NCI-H748 (cell line): ENCODE measurements around the gene CAGE1.
"Not testable (repeated sequence)": the region's sequence is repeated elsewhere in the genome, so short reads cannot be mapped to it uniquely, and the experiment has no call there.

ENCODE experiments used
- DNase-seq: peaks from one replicate; lab custom pipeline; 2025; ENCODE audit not compliant: unreplicated experiment; lab: John Stamatoyannopoulos, UW

The CAGE1 gene

GRCh38 chr6:7341271-7341670 lies 48.3 kb downstream of the CAGE1 start:
- DNase-seq = no peak

- peak; percentile 38 for DNase-seq
These were observed 50.4 kb downstream of the CAGE1 start for GRCh38 chr6:7339007-7339732.

- no peak for DNase-seq
These were observed 51.5 kb downstream of the CAGE1 start for GRCh38 chr6:7338031-7338430.

- DNase-seq = no peak
These were observed 54.0 kb downstream of the CAGE1 start for GRCh38 chr6:7335519-7335918.

GRCh38 chr6:7334685-7335084 lies 54.9 kb downstream of the CAGE1 start:
- no peak for DNase-seq

GRCh38 chr6:7332090-7332745 lies 57.3 kb downstream of the CAGE1 start:
- DNase-seq = no peak

GRCh38 chr6:7331452-7331851 lies 58.1 kb downstream of the CAGE1 start:
- no peak for DNase-seq

GRCh38 chr6:7328243-7328642 lies 61.3 kb downstream of the CAGE1 start:
- no peak for DNase-seq

- no peak for DNase-seq
These were observed 63.8 kb downstream of the CAGE1 start for GRCh38 chr6:7325750-7326149.

- no peak for DNase-seq
These were observed 65.0 kb downstream of the CAGE1 start for GRCh38 chr6:7324520-7324919.

- DNase-seq = no peak
These were observed 66.5 kb downstream of the CAGE1 start for GRCh38 chr6:7323074-7323473.

- not testable (repeated sequence) for DNase-seq
These were observed 67.7 kb downstream of the CAGE1 start for GRCh38 chr6:7321866-7322265.

- DNase-seq = not testable (repeated sequence)
These were observed 70.1 kb downstream of the CAGE1 start for GRCh38 chr6:7319406-7319805.

GRCh38 chr6:7317538-7317937 lies 72.0 kb downstream of the CAGE1 start:
- no peak for DNase-seq

GRCh38 chr6:7316658-7317533 lies 72.6 kb downstream of the CAGE1 start:
- DNase-seq = no peak

GRCh38 chr6:7315948-7316365 lies 73.6 kb downstream of the CAGE1 start:
- DNase-seq = no peak

GRCh38 chr6:7315087-7315947 lies 74.2 kb downstream of the CAGE1 start:
- DNase-seq = not testable (repeated sequence)

GRCh38 chr6:7314414-7314813 lies 75.1 kb downstream of the CAGE1 start:
- DNase-seq = no peak

GRCh38 chr6:7313505-7314165 lies 75.9 kb downstream of the CAGE1 start:
- DNase-seq = no peak
